ENCODE results near the gene RETREG2. TPM values are rescaled to one million over a fixed set of nuclear protein-coding genes. Genes with fewer than 3 reads are reported as not detected.

The RETREG2 gene
- total and polyA plus RNA-seq, 2 of the 8 experiments (the other 6 are each of a cell fraction or from before 2014, with no cell fraction given) = 51.3 to 67.4 TPM

DNA sequence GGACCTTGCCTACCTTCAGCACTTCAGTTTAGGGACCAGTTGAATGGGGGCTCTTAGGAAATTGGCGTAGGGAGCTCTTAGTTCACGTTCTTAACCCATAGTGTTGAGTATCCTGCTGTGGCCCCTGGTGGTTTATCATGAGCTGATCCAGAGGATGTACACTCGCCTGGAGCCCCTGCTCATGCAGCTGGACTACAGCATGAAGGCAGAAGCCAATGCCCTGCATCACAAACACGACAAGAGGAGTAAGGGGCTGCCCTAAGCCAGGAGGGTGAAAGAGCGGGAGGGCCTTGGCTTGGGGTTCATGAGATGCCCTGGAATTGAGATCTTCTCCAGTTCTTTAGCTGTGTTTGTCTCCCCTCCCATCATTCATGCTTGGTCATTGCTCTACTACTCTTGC lies 2.9 kb downstream of the RETREG2 start:
- Histone ChIP-seq H2BK120ac (replicated peaks; ENCODE audit: low read depth, low read length) (no peak overlapping the region), H4K20me1 (replicated peaks in 1 of 2; ENCODE audit: control insufficient read depth in 1 of 2, insufficient read depth in 2 of 2, low read length in 2 of 2) (peaks cover 0 to 4% of the 10 kb centered on the region in 2 experiments), H3K4ac (replicated peaks; ENCODE audit: insufficient read length, low read depth, low read length) (no peak overlapping the region), H3K4me1 (replicated peaks in 1 of 4; ENCODE audit: control insufficient read depth in 3 of 4, insufficient read depth in 4 of 4, low read length in 3 of 4) (peaks cover 0 to 7% (median 6%) of the 10 kb centered on the region in 4 experiments; a peak in 6 of 7 replicates), H2BK12ac (ENCODE audit: low read depth, low read length) (no peak overlapping the region), H3K23me2 (ENCODE audit: low read depth, low read length) (peaks cover 11% of the 10 kb centered on the region; the same call in 1 of the 2 replicates), H2BK5ac (ENCODE audit: low read depth, low read length) (no peak overlapping the region), H3K27me3 (replicated peaks in 1 of 4; ENCODE audit: control insufficient read depth in 3 of 4, extremely low read depth in 1 of 4, insufficient read depth in 3 of 4, low read length in 3 of 4) (no peaks in the 10 kb centered on the region), H3K18ac (ENCODE audit: extremely low read depth, low read length) (no peak overlapping the region), H3K14ac (ENCODE audit: insufficient read length) (no peak overlapping the region), H2BK20ac (ENCODE audit: low read length) (no peak overlapping the region), H3K9ac (replicated peaks in 1 of 4; ENCODE audit: extremely low read depth in 1 of 4, low read depth in 3 of 4, low read length in 3 of 4) (no peak overlapping the region), H3K27ac (ENCODE audit: low read depth, low read length) (no peak overlapping the region), H3K56ac (replicated peaks; ENCODE audit: insufficient read length, low read depth, low read length) (no peak overlapping the region), H3K79me1 (ENCODE audit: low read depth, low read length) (peaks cover 6% of the 10 kb centered on the region), H3K23ac (ENCODE audit: insufficient read length) (no peak overlapping the region), H4K5ac (ENCODE audit: insufficient read length, low read depth, low read length) (no peak overlapping the region), H2AK5ac (ENCODE audit: low read depth, low read length) (no peak overlapping the region), H4K8ac (ENCODE audit: extremely low read depth, insufficient read depth, low read length) (no peak overlapping the region), H2BK15ac (ENCODE audit: low read length) (no peak overlapping the region), H3K79me2 (ENCODE audit: control insufficient read depth in 1 of 2, insufficient read depth in 2 of 2, low read length in 2 of 2) (peaks cover 0 to 8% of the 10 kb centered on the region in 2 experiments; a peak in 1 of 4 replicates), H3K4me2 (ENCODE audit: insufficient read depth in 1 of 2, low read depth in 2 of 2, low read length in 2 of 2) (no peak overlapping the region), H3K36me3 (ENCODE audit: control insufficient read depth in 2 of 4, insufficient read depth in 4 of 4, low read length in 3 of 4) (peaks cover 6 to 37% (median 22%) of the 10 kb centered on the region in 4 experiments; a peak in 6 of 8 replicates), H3K9me3 (ENCODE audit: insufficient read depth in 2 of 2, low read depth in 1 of 2, low read length in 1 of 2) (no peaks in the 10 kb centered on the region), H2AFZ (ENCODE audit: low read length) (no peak overlapping the region), H4K91ac (replicated peaks; ENCODE audit: insufficient read length, low read length) (no peak overlapping the region), H3K4me3 (ENCODE audit: extremely low read depth in 1 of 4, insufficient read depth in 2 of 4, low read depth in 3 of 4, low read length in 4 of 4) (no peak overlapping the region)
- 85% methylated on average over 5 of the region's 5 CpGs; no CpG with 5 or more reads in 1 of the 2 experiments for WGBS, 2 experiments (ENCODE audit: extremely low coverage in 1 of 2, insufficient coverage in 1 of 2, insufficient read length in 1 of 2, insufficient replicate concordance in 2 of 2, low coverage in 1 of 2, low lambda C conversion rate in 2 of 2, missing lambda C conversion rate in 1 of 2)
- ChIA-PET POLR2A (ENCODE audit: partially characterized antibody) (interaction anchor here (1.0 to 2.8 kb wide), 4 partner anchors 12 to 72 kb away, joined by 3 to 11 read pairs (median 4); partner anchors contain the start of gene TUBA4B), CTCF (ENCODE audit: partially characterized antibody) (interaction anchor here (0.8 to 3.9 kb wide), 7 partner anchors 10 to 97 kb away, joined by 3 to 18 read pairs (median 3); partner anchors contain the start of genes SLC23A3 and ZFAND2B)
- DNase-seq (ENCODE audit: low read depth in 1 of 2, low spot score in 2 of 2) (no peak), FAIRE-seq (no peak)
- TF ChIP-seq MAFK (IDR thresholded peaks at IDR 0.05; ENCODE audit: low read depth, low read length) (no peak), POLR2AphosphoS5 (IDR thresholded peaks at IDR 0.05; ENCODE audit: low read depth, low read length) (no peak), TEAD4 (IDR thresholded peaks at IDR 0.05; ENCODE audit: low read depth, low read length) (no peak), CHD1 (IDR thresholded peaks at IDR 0.05; ENCODE audit: low read depth, low read length) (no peak), SP4 (IDR thresholded peaks at IDR 0.05; ENCODE audit: low read length) (no peak), KDM5A (IDR thresholded peaks at IDR 0.05; ENCODE audit: low read length) (no peak)

Data from H1 (cell line).